Testis (tissue), 3 donors: ENCODE data around the gene AASS. TPM values are rescaled to one million over a fixed set of nuclear protein-coding genes. Genes with fewer than 3 reads are reported as not detected.

ENCODE experiments used
- DNase-seq: peaks from one replicate; pipeline ENCODE4 v3.0.0-alpha.2; 2019
- H3K27ac ChIP-seq, 2 donors: fragments of 200-600 bp; sonication (generic); one replicate each; pipeline ENCODE4 v1.5.1; 2019
- H3K27me3 ChIP-seq: fragments of 200-600 bp; sonication (generic); one replicate; pipeline ENCODE4 v1.5.1; 2019
- H3K36me3 ChIP-seq: fragments of 200-600 bp; sonication (generic); one replicate; pipeline ENCODE4 v1.5.1; 2017; ENCODE audit warnings: low read depth; ENCODE audit errors: missing control alignments
- H3K4me1 ChIP-seq: fragments of 200-600 bp; sonication (generic); one replicate; pipeline ENCODE4 v1.5.1; 2019
- H3K4me3 ChIP-seq, 2 donors: fragments of 200-600 bp; sonication (generic); one replicate each; pipeline ENCODE4 v1.5.1; 2017 to 2019
- H3K9me3 ChIP-seq: fragments of 200-600 bp; sonication (generic); one replicate; pipeline ENCODE4 v1.5.1; 2017
- CTCF ChIP-seq, 3 experiments: fragments of 450-650 bp in 2 of 3; fragments of 200-600 bp in 1 of 3; sonication (generic) in 1 of 3; IDR thresholded peaks; one replicate each; pipeline ENCODE4 v1.5.1; 2016 to 2019; ENCODE audit warnings: antibody characterized with exemption in 3 of 3, mild to moderate bottlenecking in 2 of 3, moderate library complexity in 1 of 3
- POLR2A ChIP-seq: fragments of 450-650 bp; IDR thresholded peaks from one replicate; pipeline ENCODE4 v1.6.1; 2017; ENCODE audit warnings: antibody characterized with exemption, mild to moderate bottlenecking, moderate library complexity
- WGBS, 2 donors: methylation state at CpG; one replicate each; pipeline ENCODE4 v1.1.5; 2018; 5-methylcytosine and 5-hydroxymethylcytosine counted together
- intact Hi-C: fragments of 100-400 bp; cut with DNase I; formaldehyde crosslinking; loops from one replicate; pipeline ENCODE4 v1.15.1; 2023; ENCODE audit warnings: low total_unique reads
- polyA plus RNA-seq: library from polyadenylated mRNA; stranded (reverse); fragments of 350-450 nt; fragmentation: Illumina TruSeq; extraction: RNeasy Lipid Tissue Mini Kit (QIAGEN cat#74804); gene quantifications from one replicate; pipeline ENCODE4 v1.2.3, GENCODE V29; 2014; ENCODE audit warnings: low read depth, low replicate concordance; ENCODE audit not compliant: insufficient read depth
- total RNA-seq, 2 donors: library from RNA; depleted of rRNA; stranded (reverse); fragments of >200 nt; gene quantifications; one replicate each; pipeline ENCODE4 v1.2.3, GENCODE V29; 2016

Gene AASS
- total and polyA plus RNA-seq, 3 donors from 2014 or later = 7.5 to 29.8 (median 29.3) TPM

DNA sequence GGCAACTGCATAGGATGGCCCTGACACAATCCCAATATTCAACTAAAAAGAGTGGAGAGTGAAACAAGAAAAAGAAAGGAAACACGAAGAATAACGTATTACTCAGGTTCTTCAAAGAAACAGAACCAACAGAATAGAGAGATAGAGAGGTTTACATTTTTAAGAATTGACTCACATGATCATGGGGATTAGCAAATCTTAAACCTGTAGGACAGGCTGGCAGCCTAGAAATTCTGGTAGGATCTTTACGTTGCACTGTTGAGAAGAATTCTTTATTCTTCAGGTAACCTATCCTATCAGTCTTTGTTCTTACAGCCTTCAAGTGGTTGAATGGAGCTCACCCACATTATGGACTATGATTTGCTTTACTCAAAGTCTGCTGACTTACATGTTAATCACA is 103.9 kb downstream of the AASS start:
- no peak for TF ChIP-seq CTCF (IDR thresholded peaks at IDR 0.05)
- no peak for TF ChIP-seq POLR2A
- intact Hi-C loops = no loop called here
- Histone ChIP-seq H3K9me3 (no peaks in the 10 kb centered on the region), H3K27me3 (no peaks in the 10 kb centered on the region), H3K36me3 (no peaks in the 10 kb centered on the region), H3K4me3 (no peak overlapping the region), H3K4me1 (no peaks in the 10 kb centered on the region), H3K27ac (no peak overlapping the region)
- WGBS, 2 donors = 92 to 94% methylated on average over 3 of the region's 3 CpGs
- no peak for DNase-seq

DNA sequence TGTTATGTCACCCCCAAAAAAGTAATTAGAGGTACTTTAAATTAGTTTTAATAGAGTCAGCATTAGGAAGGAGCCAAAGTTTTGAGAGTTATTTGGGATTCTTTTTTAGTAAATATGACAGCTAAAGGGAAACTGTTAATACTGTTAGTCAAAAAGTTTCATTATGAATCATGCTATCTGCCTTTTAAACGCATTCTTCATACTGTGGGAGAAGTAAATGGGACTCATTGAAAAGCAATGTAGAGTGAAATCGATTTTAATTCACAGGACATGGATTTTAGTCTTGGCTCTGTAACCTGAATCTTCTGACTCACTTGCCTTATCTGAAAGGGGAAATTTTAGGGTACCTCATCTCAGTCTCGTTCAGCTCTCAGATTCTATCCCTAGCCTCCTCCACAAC is 105.1 kb downstream of the AASS start:
- Histone ChIP-seq H3K9me3 (no peaks in the 10 kb centered on the region), H3K4me1 (no peaks in the 10 kb centered on the region), H3K27me3 (no peaks in the 10 kb centered on the region), H3K27ac (no peak overlapping the region), H3K36me3 (no peaks in the 10 kb centered on the region), H3K4me3 (no peak overlapping the region)
- intact Hi-C loops = no loop called here
- WGBS, 2 donors = 72 to 74% methylated on average over 3 of the region's 3 CpGs
- DNase-seq = no peak
- no peak for TF ChIP-seq POLR2A
- no peak for TF ChIP-seq CTCF (IDR thresholded peaks at IDR 0.05)

DNA sequence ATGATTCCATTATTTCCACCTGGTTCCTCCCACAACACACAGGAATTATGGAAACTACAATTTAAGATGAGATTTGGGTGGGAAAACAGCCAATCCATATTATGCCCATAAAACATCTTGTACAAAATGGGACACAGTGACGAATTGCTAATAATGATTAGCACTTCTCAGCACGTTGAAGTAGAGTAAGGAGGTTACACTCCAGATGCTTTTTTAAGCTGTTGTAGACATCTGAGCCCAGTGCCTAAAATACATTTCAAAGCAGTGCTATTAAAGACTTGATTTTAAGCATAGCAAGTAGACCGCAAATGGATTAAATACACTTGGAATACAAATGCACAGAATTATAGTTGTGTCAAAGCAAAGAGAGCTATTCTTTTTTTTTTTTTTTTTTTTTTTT is 105.9 kb downstream of the AASS start:
- WGBS, 2 donors = 82 to 83% methylated on average over 3 of the region's 3 CpGs
- Histone ChIP-seq H3K27ac (no peak overlapping the region), H3K4me3 (no peak overlapping the region), H3K9me3 (no peaks in the 10 kb centered on the region), H3K4me1 (no peaks in the 10 kb centered on the region), H3K36me3 (no peaks in the 10 kb centered on the region), H3K27me3 (no peaks in the 10 kb centered on the region)
- intact Hi-C loops = no loop called here
- TF ChIP-seq POLR2A (no peak), CTCF (IDR thresholded peaks at IDR 0.05) (no peak)
- DNase-seq = no peak

GRCh38 chr7:122035876-122036275 is 108.2 kb downstream of the AASS start:
- no peaks in the 10 kb centered on the region for H3K36me3 ChIP-seq
- H3K27me3 ChIP-seq = no peaks in the 10 kb centered on the region
- no peaks in the 10 kb centered on the region for H3K4me1 ChIP-seq
- no peak for DNase-seq
- intact Hi-C loops = no loop called here
- TF ChIP-seq POLR2A (no peak), CTCF (IDR thresholded peaks at IDR 0.05) (no peak)
- 85 to 97% methylated on average over 1 of the region's 1 CpG for WGBS, 2 donors
- H3K4me3 ChIP-seq = no peak overlapping the region
- no peak overlapping the region for H3K27ac ChIP-seq
- no peaks in the 10 kb centered on the region for H3K9me3 ChIP-seq

- H3K4me1 ChIP-seq = no peaks in the 10 kb centered on the region
- no peak for TF ChIP-seq CTCF (IDR thresholded peaks at IDR 0.05)
- no peak for TF ChIP-seq POLR2A
- no peaks in the 10 kb centered on the region for H3K36me3 ChIP-seq
- no peak overlapping the region for H3K27ac ChIP-seq
- DNase-seq = no peak
- H3K27me3 ChIP-seq = no peaks in the 10 kb centered on the region
- H3K9me3 ChIP-seq = no peaks in the 10 kb centered on the region
- WGBS, 2 donors = 92 to 96% methylated on average over 1 of the region's 1 CpG
- intact Hi-C loops = no loop called here
- no peak overlapping the region for H3K4me3 ChIP-seq
Observed at GRCh38 chr7:122033641-122034040, 110.4 kb downstream of the AASS start.
